ENCODE measurements around the gene LPP.

DNA sequence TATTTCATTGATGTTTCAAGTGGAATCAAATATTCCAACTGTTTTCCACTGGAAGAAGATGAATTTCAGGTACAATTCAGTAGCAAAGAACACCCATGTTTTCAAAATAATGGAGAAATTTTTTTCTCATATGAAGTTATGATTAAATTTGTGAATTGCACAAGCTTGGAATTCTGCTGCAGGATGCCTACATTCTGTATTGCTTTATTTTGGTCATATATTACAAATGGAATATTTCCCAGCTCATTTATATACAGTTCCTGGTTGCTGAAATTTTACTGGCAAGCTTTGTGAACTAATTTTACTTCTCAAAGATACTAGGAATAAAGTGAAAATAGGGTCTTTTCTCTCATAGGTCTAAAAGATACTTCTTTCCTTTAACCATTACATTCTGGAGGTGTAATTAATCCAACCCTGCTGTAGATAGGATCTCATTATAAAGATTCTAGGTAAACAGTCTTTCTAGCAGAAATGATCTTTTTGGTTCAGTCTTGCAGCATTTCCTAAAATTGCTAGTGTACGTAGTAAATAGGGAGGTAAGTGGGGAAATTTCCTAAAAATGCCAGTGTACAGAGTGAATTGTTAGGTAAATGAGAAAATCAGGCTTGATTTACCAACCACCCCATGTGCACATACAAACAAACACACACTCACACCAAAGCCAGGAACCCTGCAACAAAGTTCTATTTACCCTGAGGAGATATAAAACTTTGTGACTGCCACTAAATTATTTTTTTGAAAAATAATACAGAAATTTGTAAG lies 624.3 kb downstream of the LPP start:
- TF ChIP-seq POLR2AphosphoS5 (IDR thresholded peaks at IDR 0.05; ENCODE audit: low read depth, low read length) = no peak
- no peak for TF ChIP-seq TAF1 (IDR thresholded peaks at IDR 0.05; ENCODE audit: borderline replicate concordance, insufficient read depth, low read length)
- TF ChIP-seq, protein P1, sequence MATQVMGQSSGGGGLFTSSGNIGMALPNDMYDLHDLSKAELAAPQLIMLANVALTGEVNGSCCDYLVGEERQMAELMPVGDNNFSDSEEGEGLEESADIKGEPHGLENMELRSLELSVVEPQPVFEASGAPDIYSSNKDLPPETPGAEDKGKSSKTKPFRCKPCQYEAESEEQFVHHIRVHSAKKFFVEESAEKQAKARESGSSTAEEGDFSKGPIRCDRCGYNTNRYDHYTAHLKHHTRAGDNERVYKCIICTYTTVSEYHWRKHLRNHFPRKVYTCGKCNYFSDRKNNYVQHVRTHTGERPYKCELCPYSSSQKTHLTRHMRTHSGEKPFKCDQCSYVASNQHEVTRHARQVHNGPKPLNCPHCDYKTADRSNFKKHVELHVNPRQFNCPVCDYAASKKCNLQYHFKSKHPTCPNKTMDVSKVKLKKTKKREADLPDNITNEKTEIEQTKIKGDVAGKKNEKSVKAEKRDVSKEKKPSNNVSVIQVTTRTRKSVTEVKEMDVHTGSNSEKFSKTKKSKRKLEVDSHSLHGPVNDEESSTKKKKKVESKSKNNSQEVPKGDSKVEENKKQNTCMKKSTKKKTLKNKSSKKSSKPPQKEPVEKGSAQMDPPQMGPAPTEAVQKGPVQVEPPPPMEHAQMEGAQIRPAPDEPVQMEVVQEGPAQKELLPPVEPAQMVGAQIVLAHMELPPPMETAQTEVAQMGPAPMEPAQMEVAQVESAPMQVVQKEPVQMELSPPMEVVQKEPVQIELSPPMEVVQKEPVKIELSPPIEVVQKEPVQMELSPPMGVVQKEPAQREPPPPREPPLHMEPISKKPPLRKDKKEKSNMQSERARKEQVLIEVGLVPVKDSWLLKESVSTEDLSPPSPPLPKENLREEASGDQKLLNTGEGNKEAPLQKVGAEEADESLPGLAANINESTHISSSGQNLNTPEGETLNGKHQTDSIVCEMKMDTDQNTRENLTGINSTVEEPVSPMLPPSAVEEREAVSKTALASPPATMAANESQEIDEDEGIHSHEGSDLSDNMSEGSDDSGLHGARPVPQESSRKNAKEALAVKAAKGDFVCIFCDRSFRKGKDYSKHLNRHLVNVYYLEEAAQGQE (IDR thresholded peaks at IDR 0.05; ENCODE audit: insufficient read depth in 1 of 2, low read depth in 2 of 2, low read length in 2 of 2) = no peak
- no peak for TF ChIP-seq SIN3A (IDR thresholded peaks at IDR 0.05; ENCODE audit: borderline replicate concordance, insufficient read depth, low read length)
- TF ChIP-seq FOXP2 (optimal IDR thresholded peaks at IDR 0.05; ENCODE audit: borderline replicate concordance, extremely low read depth, extremely low read length, insufficient read depth) = no peak
